ENCODE results near the gene SBK2.
"Not testable (repeated sequence)": the region's sequence is repeated elsewhere in the genome, so short reads cannot be mapped to it uniquely, and the experiment has no call there.

SBK2 gene, protein sequence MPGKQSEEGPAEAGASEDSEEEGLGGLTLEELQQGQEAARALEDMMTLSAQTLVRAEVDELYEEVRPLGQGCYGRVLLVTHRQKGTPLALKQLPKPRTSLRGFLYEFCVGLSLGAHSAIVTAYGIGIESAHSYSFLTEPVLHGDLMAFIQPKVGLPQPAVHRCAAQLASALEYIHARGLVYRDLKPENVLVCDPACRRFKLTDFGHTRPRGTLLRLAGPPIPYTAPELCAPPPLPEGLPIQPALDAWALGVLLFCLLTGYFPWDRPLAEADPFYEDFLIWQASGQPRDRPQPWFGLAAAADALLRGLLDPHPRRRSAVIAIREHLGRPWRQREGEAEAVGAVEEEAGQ

DNA sequence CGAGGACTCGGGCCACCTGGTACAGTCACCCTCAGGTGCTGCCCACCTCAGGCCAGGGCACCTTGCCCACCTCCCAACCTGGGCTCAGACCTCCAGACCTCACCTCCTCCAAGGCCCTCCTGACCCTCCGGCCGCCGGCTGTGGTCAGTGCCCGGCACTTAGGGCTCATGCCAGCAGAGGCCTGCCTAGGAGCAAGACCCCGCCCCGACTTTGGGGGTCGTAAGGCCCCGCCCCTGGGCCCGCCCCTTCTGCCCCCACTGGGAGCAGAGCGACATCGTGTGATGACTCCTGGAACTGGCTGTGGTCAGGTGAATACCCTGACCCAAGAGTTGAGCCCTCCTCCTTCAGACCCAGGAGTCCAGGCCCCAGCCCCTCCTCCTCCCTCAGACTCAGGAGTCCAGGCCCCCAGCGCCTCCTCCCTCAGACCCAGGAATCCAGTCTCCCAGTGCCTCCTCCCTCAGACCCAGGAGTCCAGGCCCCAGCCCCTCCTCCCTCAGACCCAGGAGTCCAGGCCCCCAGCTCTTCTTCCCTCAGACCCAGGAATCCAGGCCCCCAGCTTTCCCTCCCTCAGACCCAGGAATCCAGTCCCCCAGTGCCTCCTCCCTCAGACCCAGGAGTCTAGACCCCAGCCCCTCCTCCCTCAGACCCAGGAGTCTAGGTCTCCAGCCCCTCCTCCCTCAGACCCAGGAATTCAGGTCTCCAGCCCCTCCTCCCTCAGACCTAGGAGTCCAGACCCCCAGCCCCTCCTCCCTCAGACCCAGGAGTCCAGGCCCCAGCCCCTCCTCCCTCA, at the start of gene SBK2:
Gene SBK2 (minus strand): TSS at position 183 of the 790 bp plus-strand sequence. CDS start 839 bp downstream, outside the sequence.
- DNase-seq (ENCODE audit: low read depth in 2 of 2), result no peak

DNA sequence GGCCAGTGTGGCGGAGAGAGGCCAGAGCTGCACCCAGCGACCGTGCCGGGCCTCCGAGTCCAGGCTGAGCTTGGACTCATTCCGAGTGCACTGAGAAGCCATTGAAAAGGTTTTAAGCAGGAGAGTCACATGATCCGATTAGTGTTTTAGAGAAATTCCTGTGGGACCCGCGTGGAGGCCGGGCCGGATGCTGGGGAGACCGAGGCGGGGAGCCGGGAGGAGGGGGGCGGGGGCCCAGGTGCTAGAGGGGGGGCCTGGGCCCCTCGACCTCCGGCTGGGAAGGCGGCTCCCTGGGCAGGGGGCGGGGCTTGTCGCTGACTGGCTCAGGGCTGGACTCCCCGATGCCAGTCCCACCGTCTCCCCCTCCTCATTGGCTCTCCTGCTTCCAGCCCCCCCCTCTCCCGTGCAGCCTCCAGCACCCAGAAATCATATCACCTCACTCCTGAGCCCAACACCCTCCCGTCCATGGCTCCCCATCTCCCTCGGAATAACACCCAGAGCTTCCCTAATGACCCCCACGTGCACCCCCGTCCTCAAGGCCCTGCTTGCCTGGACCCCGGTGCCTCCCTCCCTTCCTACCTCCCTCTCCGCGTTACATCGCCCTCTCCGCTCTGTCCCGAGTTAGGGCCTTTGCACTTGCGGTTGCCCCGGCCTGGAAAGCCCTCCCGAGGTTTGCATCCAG, 48.9 kb upstream of the SBK2 start:
- DNase-seq (ENCODE audit: low read depth in 2 of 2), result no peak

DNA sequence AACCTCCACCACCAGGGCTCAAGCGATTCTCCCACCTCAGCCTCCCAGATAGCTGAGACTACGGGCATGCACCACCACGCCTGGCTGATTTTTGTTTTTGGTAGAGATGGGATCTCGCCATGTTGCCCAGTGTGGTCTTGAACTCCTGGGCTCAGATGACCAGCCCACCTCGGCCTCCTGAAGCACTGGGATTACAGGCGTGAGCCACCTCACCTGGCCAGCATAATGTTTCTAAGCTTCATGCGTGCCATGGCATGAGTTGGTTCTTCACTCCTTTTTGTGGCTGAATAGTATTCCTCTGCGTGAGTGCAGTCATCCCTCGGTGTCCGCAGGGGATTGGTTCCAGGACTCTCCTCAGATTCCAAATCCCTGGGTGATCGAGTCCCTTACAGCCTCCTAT, 47.9 kb upstream of the SBK2 start:
- no peak for DNase-seq (ENCODE audit: low read depth in 2 of 2)

DNA sequence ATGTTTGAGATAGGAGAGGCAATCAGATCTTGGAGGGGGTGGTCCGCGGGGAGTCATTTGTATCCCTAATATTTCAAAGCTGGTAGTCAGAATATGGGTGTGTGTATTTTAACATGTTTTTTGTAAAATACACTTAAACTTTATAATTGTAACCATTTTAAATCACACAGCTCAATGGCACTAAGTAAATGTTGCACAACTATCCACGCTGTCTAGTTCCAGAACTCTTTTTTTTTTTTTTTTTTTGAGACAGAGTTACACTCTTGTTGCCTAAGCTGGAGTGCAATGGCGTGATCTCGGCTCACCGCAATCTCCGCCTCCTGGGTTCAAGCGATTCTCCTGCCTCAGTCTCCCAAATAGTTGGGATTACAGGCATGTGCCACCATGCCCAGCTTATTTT, 47.0 kb upstream of the SBK2 start:
- DNase-seq (ENCODE audit: low read depth in 2 of 2), result not testable (repeated sequence)

DNA sequence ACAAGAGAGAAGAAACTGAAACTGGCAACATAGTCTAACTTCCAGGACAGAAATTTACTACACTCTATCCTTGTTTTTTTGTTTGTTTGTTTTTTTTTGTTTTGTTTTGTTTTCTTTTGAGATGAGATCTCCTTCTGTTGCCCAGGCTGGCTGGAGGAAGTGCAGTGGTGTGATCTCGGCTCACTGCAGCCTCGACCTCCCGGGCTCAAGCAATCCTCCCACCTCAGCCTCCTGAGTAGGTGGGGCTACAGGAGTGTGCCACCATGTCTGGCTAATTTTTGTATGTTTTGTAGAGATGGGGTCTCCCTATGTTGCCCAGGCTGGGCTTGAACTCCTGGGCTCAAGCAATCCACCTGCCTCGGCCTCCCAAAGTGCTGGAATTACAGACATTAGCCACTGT, 45.4 kb upstream of the SBK2 start:
- DNase-seq (ENCODE audit: low read depth in 2 of 2), result not testable (repeated sequence)

DNA sequence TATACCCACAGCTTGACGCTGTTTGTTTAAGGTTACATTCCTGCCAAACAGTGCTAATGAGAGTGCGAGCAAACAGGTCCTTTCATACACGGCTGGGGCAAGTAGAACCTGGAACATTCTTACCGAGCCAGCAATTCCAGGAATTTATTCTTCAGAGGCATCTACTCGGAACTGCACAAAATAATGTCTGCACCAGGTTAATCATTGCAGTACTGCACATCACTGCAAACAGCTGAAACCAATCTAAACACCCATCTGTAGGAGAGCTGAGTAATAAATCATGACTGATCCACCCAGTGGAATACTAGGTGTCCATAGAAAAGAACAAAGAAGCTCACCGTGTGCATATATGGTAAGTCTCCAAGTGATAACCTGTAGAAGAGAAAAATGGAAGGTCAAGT, 44.9 kb upstream of the SBK2 start:
- no peak for DNase-seq (ENCODE audit: low read depth in 2 of 2)

DNA sequence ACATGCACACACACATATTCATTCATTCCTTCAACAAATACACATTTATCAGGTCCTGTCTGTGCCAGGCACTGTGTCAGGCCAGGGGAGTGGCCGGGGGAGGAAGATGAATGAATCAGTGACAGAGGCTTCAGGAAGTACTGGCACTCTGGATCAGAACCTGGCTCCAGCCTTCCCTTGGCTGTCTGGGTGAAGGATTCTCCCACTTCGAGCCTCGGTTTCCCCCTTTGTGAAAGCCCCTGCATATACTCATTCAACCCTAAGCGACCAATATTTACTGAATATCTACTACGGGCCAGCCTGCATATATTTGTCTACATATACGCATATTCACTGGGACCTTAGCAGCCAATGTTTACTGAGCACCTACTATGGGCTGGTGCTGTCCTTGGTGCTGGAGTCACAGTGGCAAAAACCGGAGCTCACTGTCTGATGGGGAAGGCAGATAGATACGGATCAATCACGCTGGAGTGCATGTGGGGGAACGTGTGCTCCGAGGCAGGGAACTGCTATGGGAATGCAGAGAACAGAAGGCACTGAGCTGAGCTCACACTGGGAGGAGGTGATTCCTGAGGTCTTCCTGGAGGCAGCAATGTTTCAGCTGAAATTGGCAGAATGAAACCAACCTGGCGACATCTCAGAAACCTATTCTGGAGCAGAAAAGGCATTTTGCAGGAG, 44.4 kb upstream of the SBK2 start:
- DNase-seq (ENCODE audit: low read depth in 2 of 2), result no peak

DNA sequence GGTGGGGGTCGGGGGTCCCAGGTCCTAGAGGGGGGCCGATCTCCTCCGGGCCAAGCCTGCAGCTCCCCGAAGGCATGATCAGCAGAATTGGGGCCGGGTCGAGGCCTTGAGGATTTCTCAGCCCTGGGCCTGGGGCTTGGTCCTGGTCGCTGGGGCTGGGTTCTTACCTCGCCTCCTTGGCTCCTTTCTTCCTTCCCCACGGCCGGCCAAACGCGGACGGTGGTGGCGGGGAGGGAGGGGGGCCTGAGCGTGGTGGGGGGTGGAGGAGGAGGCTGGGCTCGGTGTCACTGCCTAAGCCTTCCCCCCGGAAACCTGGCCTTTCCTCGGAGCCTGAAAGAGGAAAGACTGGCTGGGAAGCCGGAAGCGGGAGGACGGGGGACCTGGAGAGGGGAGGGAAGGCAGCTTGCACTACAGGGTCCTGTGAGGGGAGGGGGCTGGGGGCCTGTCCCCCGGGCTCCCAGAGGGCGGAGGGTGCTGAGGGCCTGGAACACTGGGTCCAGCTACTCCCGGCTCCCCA, 43.8 kb upstream of the SBK2 start, which contains the start of gene ZNF579:
Gene ZNF579 (minus strand): TSS at position 221 of the 517 bp plus-strand sequence. CDS start 1,209 bp downstream, outside the sequence.
- DNase-seq (ENCODE audit: low read depth in 2 of 2), result peak; percentile 41 to 55

DNA sequence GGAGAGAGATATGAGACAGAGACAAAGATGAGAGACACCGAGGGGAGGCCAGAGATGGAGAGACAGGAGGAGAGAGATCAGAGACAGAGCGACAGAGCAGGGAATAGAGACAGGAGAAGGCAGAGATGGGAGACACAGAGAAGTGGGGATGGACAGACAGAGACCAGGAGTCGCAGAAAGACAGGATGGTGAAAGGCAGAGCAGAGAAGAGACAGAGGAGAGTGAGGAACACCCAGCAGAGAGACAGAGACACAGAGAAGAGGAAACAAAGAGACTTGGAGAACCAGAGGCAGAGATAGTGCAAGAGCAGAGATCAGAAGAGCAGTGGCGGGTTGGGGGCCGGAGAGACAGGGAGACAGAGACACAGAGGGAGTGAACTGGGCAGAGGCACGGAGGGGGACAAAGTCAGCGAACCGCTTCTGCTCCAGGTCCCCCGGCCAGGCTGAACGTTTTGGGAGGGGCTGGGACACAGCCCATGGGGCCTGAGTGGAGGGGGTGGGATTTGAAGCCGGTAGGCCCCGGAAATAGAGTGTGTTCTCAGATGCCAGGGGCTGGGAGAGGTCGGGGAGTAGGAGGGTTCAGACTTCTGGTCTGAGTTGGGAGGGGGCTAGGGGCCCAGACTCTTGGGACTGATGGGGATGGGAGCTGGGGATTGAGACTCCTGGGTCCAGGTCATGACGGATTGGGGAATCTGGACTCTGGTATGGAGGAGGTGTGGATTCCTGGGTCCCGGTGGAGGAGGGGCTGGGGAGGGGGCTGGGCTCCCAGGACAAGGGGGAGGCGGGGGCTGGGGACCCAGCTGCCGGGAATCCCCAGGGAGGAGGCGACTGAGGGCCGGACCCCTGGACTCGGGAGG, 43.1 kb upstream of the SBK2 start:
- no peak for DNase-seq (ENCODE audit: low read depth in 2 of 2)

DNA sequence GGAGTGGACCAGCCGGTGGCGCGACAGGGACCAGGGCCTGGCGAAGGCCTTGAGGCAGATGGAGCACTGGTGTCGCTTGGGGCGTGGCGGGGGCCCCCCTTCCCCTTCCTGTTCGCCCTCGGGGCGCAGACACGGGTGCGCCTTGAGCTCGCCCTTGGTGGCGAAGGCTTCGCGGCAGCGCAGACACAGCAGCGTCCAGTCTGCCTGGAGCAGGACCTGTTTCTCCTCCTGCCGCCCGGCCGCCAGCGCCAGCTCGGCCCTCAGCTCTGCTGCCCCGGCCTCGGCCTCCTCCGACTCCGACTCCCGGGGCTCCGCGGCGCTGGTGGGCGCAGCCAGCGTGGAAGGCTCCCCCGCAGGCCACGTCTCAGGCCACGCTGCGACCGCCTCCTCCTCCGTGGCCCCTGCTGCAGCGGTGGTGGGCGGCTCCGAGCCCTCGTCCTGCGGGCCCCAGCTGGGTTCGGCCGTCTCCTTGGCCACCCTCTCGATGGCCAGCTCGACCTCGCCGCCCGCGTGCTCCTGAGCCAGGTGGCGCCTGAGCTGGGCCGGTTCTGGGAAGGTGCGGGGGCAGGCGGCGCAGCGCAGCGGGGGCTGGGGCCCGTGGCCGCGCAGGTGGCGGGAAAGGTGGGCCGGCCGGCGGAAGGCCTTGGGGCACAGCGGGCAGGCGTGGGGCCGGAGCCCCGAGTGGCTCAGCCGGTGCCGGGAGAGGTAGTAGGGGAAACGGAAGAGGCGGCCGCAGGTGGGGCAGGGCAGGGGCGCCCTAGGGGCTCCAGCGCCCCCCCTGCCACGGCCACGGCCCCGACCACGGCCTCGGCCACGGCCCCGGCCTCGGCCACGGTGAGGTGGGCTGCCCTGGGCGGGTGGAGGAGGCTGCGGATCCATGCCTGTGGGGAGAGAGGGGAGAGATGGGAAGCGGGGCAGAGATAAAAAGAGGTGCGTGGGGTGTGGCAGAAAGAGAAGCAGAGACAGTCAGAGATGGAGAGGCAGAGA, 42.1 kb upstream of the SBK2 start:
- no peak for DNase-seq (ENCODE audit: low read depth in 2 of 2)

DNA sequence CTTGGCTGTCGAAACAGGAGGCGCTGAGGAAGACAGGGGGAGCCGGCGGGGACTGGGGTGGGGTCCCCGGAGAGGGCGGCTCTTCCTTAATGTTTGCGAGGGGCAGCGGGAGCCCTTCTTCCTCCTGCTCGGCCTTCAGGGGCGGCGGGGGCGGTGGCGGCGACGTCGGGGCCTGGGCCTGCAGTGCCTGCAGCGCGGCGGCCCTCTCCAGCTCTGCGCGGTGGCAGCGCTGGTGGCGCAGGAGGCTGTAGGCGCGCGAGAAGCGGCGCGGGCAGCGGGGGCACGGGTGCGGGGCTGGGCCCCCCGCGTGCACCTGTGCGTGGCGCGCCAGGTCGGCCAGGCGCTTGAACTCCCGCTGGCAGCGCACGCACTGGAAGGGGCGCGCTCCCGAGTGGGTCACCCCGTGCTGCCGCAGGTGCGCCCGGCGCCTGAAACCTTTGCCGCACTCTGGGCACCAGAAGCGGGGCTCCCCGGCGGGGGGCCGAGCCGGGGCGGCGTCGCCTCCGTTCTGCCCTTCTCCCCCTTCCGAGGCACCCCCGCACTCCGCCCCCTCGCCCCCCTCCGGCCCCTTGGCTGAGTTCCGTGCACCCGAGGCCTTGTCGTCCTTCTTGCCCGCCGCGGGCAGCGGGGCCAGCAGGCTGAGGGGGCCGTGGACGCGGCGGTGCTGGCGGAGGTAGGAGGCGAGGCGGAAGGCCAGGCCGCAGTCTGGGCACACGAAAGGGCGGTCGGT, 41.3 kb upstream of the SBK2 start:
- no peak for DNase-seq (ENCODE audit: low read depth in 2 of 2)

DNA sequence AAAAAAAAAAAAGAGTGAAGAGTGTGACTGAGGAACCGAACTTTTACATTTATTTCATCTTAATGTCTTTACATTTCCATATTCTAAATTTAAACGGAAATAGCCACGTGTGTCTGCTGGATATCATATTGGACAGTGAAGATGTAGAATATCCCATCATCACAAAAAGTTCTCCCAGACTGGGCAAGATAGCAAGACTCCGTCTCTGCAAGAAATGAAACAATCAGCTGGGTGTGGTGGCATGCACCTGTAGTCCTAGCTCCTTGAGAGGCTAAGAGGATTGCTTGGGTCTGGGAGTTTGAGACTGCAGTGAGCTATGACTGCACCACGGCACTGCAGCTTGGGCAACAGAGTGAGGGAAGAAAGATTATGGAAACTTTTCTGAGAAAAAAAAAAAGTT, 39.8 kb upstream of the SBK2 start:
- no peak for DNase-seq (ENCODE audit: low read depth in 2 of 2)

DNA sequence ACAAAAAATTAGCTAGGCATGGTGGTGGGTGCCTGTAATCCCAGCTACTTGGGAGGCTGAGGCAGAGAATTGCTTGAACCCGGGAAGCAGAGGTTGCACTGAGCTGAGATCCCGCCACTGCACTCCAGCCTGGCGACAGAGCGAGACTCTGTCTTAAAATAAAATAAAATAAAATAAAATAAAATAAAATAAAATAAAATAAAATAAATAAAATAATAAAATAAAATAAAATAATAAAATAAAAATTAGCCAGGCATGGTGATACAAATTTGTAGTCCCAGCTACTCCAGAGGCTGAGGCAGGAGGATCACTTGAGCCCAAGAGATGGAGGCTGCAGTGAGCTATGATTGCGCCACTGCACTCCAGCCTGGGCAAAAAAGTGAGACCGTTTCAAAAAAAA, 37.0 kb upstream of the SBK2 start:
- not testable (repeated sequence) for DNase-seq (ENCODE audit: low read depth in 2 of 2)

DNA sequence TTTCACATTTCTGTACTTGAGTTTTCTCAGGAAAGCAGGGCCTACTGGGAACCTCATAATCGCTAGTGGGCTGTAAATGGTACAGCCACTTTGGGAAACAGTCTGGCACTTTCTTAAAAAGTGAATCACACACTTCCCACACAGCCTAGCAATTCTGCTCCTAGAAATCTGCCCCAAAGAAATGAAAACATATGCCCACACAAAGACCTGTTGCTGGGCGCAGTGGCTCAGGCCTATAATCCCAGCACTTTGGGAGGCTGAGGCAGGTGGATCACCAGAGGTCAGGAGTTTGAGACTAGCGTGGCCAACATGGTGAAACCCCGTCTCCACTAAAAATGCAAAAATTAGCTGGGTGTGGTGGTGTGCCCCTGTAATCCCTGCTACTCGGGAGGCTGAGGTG, 32.5 kb upstream of the SBK2 start:
- DNase-seq (ENCODE audit: low read depth in 2 of 2), result not testable (repeated sequence)

DNA sequence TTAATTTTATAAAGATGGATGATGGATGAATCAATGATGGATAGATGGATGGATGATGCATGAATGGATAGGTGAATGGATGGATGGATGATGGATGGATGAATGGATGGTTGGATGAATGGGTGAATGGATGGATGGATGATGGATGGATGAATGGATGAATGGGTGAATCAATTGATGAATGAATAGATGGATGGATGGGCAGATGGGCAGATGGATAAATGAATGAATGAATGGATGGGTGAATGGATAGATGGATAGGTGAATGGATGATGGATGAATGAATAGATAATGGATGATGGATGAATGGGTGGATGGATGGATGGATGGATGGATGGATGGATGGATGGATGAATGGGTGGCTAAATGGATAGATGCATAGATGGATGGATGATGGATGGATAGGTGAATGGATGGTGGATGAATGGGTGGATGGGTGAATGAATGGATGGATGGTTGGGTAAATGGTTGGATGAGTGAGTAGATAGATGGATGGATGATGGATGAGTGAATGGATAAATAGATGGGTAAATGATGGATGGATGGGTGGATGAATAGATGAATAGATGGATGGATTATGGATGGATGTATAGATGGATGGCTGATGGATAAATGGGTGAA, 30.9 kb upstream of the SBK2 start:
- no peak for DNase-seq (ENCODE audit: low read depth in 2 of 2)

DNA sequence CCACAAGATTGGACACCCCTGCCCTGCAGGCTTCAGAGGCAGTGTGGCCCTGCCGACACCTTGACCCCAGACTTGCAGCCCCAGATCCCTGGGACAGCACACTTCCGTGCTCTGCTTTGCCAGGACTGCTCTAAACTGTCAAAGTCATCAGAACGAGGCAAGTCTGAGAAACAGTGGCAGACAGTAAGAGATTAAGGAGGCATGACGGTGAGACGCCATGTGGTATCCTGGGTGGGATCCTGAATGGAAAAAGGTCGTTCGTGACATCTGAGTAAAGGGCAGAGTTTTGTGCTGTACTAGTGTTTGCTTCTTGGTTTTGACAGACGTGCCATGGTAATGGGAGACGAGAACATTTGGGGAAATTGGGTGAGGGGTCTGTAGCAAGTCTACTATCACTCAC, 29.9 kb upstream of the SBK2 start:
- DNase-seq (ENCODE audit: low read depth in 2 of 2), result no peak

DNA sequence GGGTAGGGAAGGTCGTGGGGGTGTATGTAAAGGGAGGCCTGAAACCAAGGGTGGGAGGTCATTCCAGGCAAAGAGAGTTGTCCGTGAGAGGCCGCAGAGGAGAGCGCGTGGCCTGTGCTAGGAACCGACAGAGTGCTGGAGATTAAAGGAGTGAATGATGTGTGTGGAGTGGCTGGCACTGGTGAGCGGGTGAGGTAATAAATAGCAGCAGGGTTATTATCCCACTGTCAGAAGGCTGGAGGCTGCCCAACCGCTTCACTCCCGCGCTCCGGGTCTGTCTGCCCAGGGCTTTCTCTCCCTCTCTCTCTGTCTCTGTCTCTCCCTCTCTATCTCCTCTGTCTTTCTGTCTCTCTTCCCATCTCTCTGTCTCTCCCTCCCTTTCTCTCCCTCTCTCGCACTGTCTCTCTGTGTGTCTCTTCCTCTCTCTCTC, 26.3 kb upstream of the SBK2 start:
- no peak for DNase-seq (ENCODE audit: low read depth in 2 of 2)

DNA sequence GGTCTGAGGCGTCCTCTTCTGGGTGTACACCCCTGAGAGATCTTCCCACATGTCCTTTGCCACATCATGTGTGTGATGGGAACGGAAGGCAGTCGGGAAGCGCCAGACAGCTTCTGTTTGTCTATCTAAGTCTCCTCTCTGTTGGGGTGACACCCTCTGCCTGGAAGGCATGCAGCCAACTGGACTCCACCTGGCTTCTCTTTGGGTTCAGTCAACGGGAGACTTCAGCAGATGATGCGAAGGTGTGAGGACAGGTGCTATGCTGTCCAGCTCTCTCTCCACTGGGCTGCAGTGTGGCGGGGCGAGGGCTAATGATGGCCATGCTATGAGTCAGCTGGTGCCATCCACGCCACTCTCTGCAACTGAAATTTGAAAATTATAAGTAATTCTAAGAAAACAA, 22.8 kb upstream of the SBK2 start:
- no peak for DNase-seq (ENCODE audit: low read depth in 2 of 2)
